Activated naive CD8-positive, alpha-beta T cell (primary cell): ENCODE results near the gene RECK.

Source experiments
- H3K27ac Mint-ChIP-seq: one replicate; pipeline ENCODE4 v1.8.0; 2021; ENCODE audit warnings: mixed read lengths
- H3K27me3 Mint-ChIP-seq: one replicate; pipeline ENCODE4 v1.8.0; 2021; ENCODE audit warnings: mixed read lengths
- H3K36me3 Mint-ChIP-seq: one replicate; pipeline ENCODE4 v1.8.0; 2021; ENCODE audit warnings: mixed read lengths
- H3K4me1 Mint-ChIP-seq: one replicate; pipeline ENCODE4 v1.8.0; 2021; ENCODE audit warnings: low read depth, mixed read lengths
- H3K4me3 Mint-ChIP-seq: one replicate; pipeline ENCODE4 v1.8.0; 2021; ENCODE audit warnings: mild to moderate bottlenecking, mixed read lengths
- H3K9me3 Mint-ChIP-seq: one replicate; pipeline ENCODE4 v1.8.0; 2021; ENCODE audit warnings: low read depth, mixed read lengths

The RECK gene

DNA sequence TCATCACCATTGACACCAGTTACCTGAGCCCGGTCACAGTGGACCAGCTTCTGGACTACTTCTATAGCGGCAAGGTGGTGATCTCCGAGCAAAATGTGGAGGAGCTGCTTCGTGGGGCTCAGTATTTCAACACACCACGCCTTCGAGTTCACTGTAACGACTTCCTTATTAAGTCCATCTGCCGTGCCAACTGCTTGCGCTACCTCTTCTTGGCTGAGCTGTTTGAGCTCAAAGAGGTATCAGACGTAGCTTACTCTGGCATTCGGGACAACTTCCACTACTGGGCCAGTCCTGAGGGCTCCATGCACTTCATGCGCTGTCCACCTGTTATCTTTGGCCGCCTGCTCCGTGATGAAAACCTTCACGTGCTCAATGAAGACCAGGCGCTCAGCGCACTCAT lies 133.0 kb downstream of the RECK start:
- Mint-ChIP-seq H3K9me3 (no peaks in the 10 kb centered on the region), H3K4me3 (no peak overlapping the region)

DNA sequence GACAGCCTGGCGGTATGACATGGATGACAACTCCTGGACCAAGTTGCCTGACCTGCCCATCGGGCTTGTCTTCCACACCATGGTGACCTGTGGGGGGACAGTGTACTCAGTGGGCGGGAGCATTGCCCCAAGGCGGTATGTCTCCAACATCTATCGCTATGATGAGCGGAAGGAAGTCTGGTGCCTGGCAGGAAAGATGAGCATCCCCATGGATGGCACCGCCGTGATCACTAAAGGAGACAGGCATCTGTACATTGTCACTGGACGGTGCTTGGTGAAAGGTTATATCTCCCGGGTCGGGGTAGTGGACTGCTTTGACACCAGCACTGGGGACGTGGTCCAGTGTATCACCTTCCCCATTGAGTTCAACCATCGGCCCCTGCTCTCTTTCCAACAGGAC lies 133.8 kb downstream of the RECK start:
- H3K36me3 Mint-ChIP-seq: no peaks in the 10 kb centered on the region

More for the DNA sequence above, 133.0 kb downstream of the RECK start:
- H3K36me3 Mint-ChIP-seq: no peaks in the 10 kb centered on the region
- no peak overlapping the region for H3K27ac Mint-ChIP-seq
- H3K27me3 Mint-ChIP-seq: no peaks in the 10 kb centered on the region
- H3K4me1 Mint-ChIP-seq: peaks cover 5% of the 10 kb centered on the region

DNA sequence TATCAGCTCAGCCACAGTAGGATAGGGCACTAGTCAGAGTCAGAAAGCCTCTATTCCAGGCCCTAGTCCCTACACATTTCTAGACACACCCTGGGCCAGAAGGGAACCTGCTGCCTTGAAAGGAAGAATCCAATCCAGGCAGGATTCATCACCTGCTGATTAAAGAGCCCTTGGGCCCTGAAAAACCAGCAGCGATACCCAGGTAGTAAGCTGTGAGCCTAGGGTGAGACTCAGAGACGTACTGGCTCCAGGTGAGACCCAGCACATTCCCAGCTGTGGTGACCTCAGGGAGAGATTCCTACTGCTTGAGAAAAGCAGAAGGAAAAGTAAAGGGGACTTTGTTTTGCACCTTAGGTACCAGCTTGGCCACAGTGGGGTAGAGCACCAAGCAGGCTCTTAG lies 137.1 kb downstream of the RECK start:
- Mint-ChIP-seq H3K36me3 (no peaks in the 10 kb centered on the region), H3K27ac (no peak overlapping the region)

More for the DNA sequence above, 133.8 kb downstream of the RECK start:
- H3K9me3 Mint-ChIP-seq: no peaks in the 10 kb centered on the region
- H3K4me3 Mint-ChIP-seq: no peak overlapping the region
- H3K4me1 Mint-ChIP-seq: peaks cover 3% of the 10 kb centered on the region
- no peak overlapping the region for H3K27ac Mint-ChIP-seq
- no peaks in the 10 kb centered on the region for H3K27me3 Mint-ChIP-seq

More for the DNA sequence above, 137.1 kb downstream of the RECK start:
- no peak overlapping the region for H3K4me3 Mint-ChIP-seq
- no peaks in the 10 kb centered on the region for H3K4me1 Mint-ChIP-seq
- H3K9me3 Mint-ChIP-seq: no peaks in the 10 kb centered on the region
- H3K27me3 Mint-ChIP-seq: no peaks in the 10 kb centered on the region
